OCI-LY7 (cell line): ENCODE data around the gene DIABLO. TPM values are rescaled to one million over a fixed set of nuclear protein-coding genes. Genes with fewer than 3 reads are reported as not detected.

Experiments used
- BruUV-seq: library from RNA; stranded (reverse); fragments of 400-500 nt; replicated peaks from 2 replicates; lab custom pipeline; 2021; lab: Mats Ljungman, UMichigan
- CTCF ChIA-PET: fragments of 300-600 bp; sonication (Branson Sonifier 250); formaldehyde crosslinking; loops from one replicate; lab custom pipeline; 2022; ENCODE audit warnings: antibody characterized with exemption; ENCODE audit not compliant: unreplicated experiment; lab: Charles Lee
- POLR2A ChIA-PET: fragments of 300-600 bp; sonication (Branson Sonifier 250); formaldehyde crosslinking; loops from one replicate; lab custom pipeline; 2022; ENCODE audit warnings: antibody characterized with exemption; lab: Charles Lee
- DNase-seq: peaks from one replicate; pipeline ENCODE4 v3.0.0-alpha.2; 2015; ENCODE audit warnings: low spot score
- H2AFZ ChIP-seq: fragments of 200-600 bp; sonication (generic), shearing (Covaris generic); 2 replicates; pipeline ENCODE4 v1.6.1; 2014; ENCODE audit warnings: mild to moderate bottlenecking, antibody characterized with exemption, low read length, moderate library complexity
- H3K27ac ChIP-seq: fragments of 200-600 bp; sonication (generic); 2 replicates; pipeline ENCODE4 v1.5.1; 2014; ENCODE audit warnings: mixed run types, low read depth, mild to moderate bottlenecking, moderate library complexity, low read length, inconsistent platforms; ENCODE audit not compliant: poor library complexity, severe bottlenecking
- H3K36me3 ChIP-seq: fragments of 200-600 bp; sonication (generic); 2 replicates; pipeline ENCODE4 v1.6.1; 2014; ENCODE audit warnings: mild to moderate bottlenecking, antibody characterized with exemption, low read length, moderate library complexity, mixed read lengths; ENCODE audit not compliant: insufficient read depth
- H3K4me1 ChIP-seq: fragments of 200-600 bp; sonication (generic); 2 replicates; pipeline ENCODE4 v1.5.1; 2014; ENCODE audit warnings: mild to moderate bottlenecking, low read length; ENCODE audit not compliant: insufficient read depth, poor library complexity, severe bottlenecking
- H3K4me2 ChIP-seq: fragments of 200-600 bp; sonication (generic); 2 replicates; pipeline ENCODE4 v1.6.1; 2014; ENCODE audit warnings: mild to moderate bottlenecking, low read length
- H3K4me3 ChIP-seq: fragments of 200-600 bp; sonication (generic); 2 replicates; pipeline ENCODE4 v1.5.1; 2014; ENCODE audit warnings: mild to moderate bottlenecking, low read depth, low read length; ENCODE audit not compliant: poor library complexity, severe bottlenecking
- H3K79me2 ChIP-seq: fragments of 200-600 bp; sonication (generic); 2 replicates; pipeline ENCODE4 v1.6.1; 2016; ENCODE audit warnings: low read depth, mild to moderate bottlenecking, low read length, moderate library complexity, mixed read lengths; ENCODE audit not compliant: insufficient read depth
- H3K9me2 ChIP-seq: fragments of 200-600 bp; sonication (generic); 2 replicates; pipeline ENCODE4 v1.6.1; 2016; ENCODE audit warnings: mild to moderate bottlenecking, low read length, mixed read lengths; ENCODE audit not compliant: insufficient read depth
- H3K9me3 ChIP-seq: fragments of 200-600 bp; sonication (generic); 2 replicates; pipeline ENCODE4 v1.6.1; 2014; ENCODE audit warnings: mild to moderate bottlenecking, mixed run types, low read length, mixed read lengths
- H4K20me1 ChIP-seq: fragments of 200-600 bp; sonication (generic); 2 replicates; pipeline ENCODE4 v1.6.1; 2014; ENCODE audit warnings: mild to moderate bottlenecking, antibody characterized with exemption, low read length, moderate library complexity, mixed read lengths; ENCODE audit not compliant: insufficient read depth
- EZH2phosphoT487 ChIP-seq: fragments of 200-600 bp; sonication (generic); IDR thresholded peaks from 2 replicates; pipeline ENCODE4 v1.6.1; 2018; ENCODE audit warnings: low read depth, borderline replicate concordance, mild to moderate bottlenecking, mixed run types, antibody characterized with exemption, low read length, moderate library complexity, mixed read lengths
- intact Hi-C: fragments of 100-400 bp; cut with micrococcal nuclease; formaldehyde crosslinking; loops from one replicate; pipeline ENCODE4 v1.10.0; 2022; ENCODE audit not compliant: unreplicated experiment
- total RNA-seq, 2 experiments: library from RNA; depleted of rRNA in 1 of 2; stranded (reverse); fragments of >200 nt in 1 of 2; shearing (Covaris generic) in 1 of 2; gene quantifications; 2 replicates each; pipeline ENCODE4 v1.2.3, GENCODE V29; 2014 to 2022
- TF ChIP-seq, protein P1 (sequence below): fragments of 200-600 bp; sonication (generic); conservative IDR thresholded peaks from 2 replicates; pipeline ENCODE4 v1.5.1; 2014; ENCODE audit warnings: mild to moderate bottlenecking, antibody characterized with exemption, low read length, moderate library complexity, mixed read lengths

Gene DIABLO
- total RNA-seq, 2 experiments from 2014 or later: 53.9 to 56.5 TPM

- Histone ChIP-seq H3K9me2 (no peaks in the 10 kb centered on the region), H2AFZ (no peak overlapping the region), H3K4me2 (no peak overlapping the region), H3K79me2 (no peaks in the 10 kb centered on the region), H3K9me3 (no peaks in the 10 kb centered on the region), H3K27ac (no peak overlapping the region), H4K20me1 (no peaks in the 10 kb centered on the region), H3K36me3 (peaks cover 32% of the 10 kb centered on the region; the same call in 1 of the 2 replicates), H3K4me1 (no peaks in the 10 kb centered on the region), H3K4me3 (no peak overlapping the region)
- intact Hi-C loops: no loop called here
- no peak for TF ChIP-seq EZH2phosphoT487
- TF ChIP-seq, protein P1, sequence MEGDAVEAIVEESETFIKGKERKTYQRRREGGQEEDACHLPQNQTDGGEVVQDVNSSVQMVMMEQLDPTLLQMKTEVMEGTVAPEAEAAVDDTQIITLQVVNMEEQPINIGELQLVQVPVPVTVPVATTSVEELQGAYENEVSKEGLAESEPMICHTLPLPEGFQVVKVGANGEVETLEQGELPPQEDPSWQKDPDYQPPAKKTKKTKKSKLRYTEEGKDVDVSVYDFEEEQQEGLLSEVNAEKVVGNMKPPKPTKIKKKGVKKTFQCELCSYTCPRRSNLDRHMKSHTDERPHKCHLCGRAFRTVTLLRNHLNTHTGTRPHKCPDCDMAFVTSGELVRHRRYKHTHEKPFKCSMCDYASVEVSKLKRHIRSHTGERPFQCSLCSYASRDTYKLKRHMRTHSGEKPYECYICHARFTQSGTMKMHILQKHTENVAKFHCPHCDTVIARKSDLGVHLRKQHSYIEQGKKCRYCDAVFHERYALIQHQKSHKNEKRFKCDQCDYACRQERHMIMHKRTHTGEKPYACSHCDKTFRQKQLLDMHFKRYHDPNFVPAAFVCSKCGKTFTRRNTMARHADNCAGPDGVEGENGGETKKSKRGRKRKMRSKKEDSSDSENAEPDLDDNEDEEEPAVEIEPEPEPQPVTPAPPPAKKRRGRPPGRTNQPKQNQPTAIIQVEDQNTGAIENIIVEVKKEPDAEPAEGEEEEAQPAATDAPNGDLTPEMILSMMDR: no peak
- DNase-seq: no peak
- ChIA-PET POLR2A (interaction anchor here (0.6 kb wide), 1 partner anchor 193 kb away, joined by 5 read pairs; no protein-coding TSS in a partner anchor), CTCF (no interaction called here)
- no TSS peak for BruUV-seq
Observed at GRCh38 chr12:122245553-122245952, 19.7 kb upstream of the DIABLO start.

- Histone ChIP-seq H2AFZ (no peak overlapping the region), H3K79me2 (no peaks in the 10 kb centered on the region), H3K9me2 (no peaks in the 10 kb centered on the region), H3K4me3 (no peak overlapping the region), H3K4me1 (no peaks in the 10 kb centered on the region), H3K9me3 (no peaks in the 10 kb centered on the region), H3K36me3 (peaks cover 29% of the 10 kb centered on the region), H3K27ac (no peak overlapping the region), H4K20me1 (no peaks in the 10 kb centered on the region), H3K4me2 (no peak overlapping the region)
- BruUV-seq: no TSS peak
- DNase-seq: no peak
- TF ChIP-seq EZH2phosphoT487: no peak
- TF ChIP-seq, protein P1: no peak
- CTCF ChIA-PET: no interaction called here
- intact Hi-C loops: no loop called here
- POLR2A ChIA-PET: interaction anchor here (0.6 kb wide), 1 partner anchor 194 kb away, joined by 5 read pairs; no protein-coding TSS in a partner anchor
Observed at GRCh38 chr12:122244565-122245371, 18.9 kb upstream of the DIABLO start.

DNA sequence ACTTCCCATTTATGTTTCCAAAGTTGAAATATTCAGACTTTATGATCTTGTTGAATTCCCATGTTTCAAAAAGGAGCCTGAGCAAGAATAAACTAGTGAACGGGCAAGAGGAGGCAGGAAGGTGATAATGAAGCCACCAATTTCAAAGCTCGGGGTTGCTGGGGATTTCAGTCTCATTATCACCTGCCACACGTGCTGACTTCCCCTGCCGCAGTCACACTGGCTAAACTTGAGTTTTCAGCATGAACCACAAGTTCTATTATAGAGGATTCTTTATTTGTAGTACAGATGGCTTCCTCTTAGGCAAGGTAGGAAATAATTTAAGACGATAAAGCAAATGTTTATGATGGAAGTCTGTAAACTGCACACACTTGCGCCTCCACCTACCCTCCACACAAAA is 18.1 kb upstream of the DIABLO start:
- Histone ChIP-seq H4K20me1 (no peaks in the 10 kb centered on the region), H3K79me2 (no peaks in the 10 kb centered on the region), H3K27ac (no peak overlapping the region), H2AFZ (no peak overlapping the region), H3K9me2 (no peaks in the 10 kb centered on the region), H3K4me2 (no peak overlapping the region), H3K9me3 (no peaks in the 10 kb centered on the region), H3K4me1 (no peaks in the 10 kb centered on the region), H3K36me3 (peaks cover 31% of the 10 kb centered on the region), H3K4me3 (no peak overlapping the region)
- BruUV-seq: no TSS peak
- ChIA-PET CTCF (no interaction called here), POLR2A (no interaction called here)
- TF ChIP-seq, protein P1: no peak
- no peak for TF ChIP-seq EZH2phosphoT487
- intact Hi-C loops: no loop called here
- DNase-seq: no peak
